ENCODE results near the gene SMAD9.

DNA sequence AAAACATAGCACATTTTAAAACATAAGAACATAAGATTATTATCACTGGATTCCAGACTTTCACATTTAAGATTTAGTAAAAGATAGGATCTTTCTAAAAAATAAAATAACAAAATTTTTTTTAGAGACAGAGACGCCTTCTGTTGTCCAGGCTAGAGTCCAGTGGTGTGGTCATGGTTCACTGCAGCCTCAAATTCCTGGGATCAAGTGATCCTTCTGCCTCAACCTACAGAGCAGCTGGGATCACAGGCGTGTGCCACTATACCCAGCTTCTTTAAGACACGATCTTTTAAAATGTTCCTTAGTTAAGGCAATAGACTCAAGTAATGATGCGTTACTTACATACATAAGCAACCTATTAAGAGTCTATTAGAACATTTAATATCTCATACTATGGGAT is 46.4 kb upstream of the SMAD9 start:
- TF ChIP-seq, protein P1, sequence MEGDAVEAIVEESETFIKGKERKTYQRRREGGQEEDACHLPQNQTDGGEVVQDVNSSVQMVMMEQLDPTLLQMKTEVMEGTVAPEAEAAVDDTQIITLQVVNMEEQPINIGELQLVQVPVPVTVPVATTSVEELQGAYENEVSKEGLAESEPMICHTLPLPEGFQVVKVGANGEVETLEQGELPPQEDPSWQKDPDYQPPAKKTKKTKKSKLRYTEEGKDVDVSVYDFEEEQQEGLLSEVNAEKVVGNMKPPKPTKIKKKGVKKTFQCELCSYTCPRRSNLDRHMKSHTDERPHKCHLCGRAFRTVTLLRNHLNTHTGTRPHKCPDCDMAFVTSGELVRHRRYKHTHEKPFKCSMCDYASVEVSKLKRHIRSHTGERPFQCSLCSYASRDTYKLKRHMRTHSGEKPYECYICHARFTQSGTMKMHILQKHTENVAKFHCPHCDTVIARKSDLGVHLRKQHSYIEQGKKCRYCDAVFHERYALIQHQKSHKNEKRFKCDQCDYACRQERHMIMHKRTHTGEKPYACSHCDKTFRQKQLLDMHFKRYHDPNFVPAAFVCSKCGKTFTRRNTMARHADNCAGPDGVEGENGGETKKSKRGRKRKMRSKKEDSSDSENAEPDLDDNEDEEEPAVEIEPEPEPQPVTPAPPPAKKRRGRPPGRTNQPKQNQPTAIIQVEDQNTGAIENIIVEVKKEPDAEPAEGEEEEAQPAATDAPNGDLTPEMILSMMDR (conservative IDR thresholded peaks at IDR 0.05; ENCODE audit: low read length): no peak
- no peak for TF ChIP-seq EZH2phosphoT487 (IDR thresholded peaks at IDR 0.05; ENCODE audit: borderline replicate concordance)
